HUES64 (cell line): ENCODE measurements around the gene ABHD12.
"Not testable (repeated sequence)": the region's sequence is repeated elsewhere in the genome, so short reads cannot be mapped to it uniquely, and the experiment has no call there.

Experiments used
- H3K27ac ChIP-seq: 2 replicates; pipeline ENCODE4 v1.7.0; 2013; ENCODE audit warnings: low read depth, low read length, inconsistent platforms
- H3K27me3 ChIP-seq: 2 replicates; pipeline ENCODE4 v1.6.1; 2013; ENCODE audit warnings: mild to moderate bottlenecking, low read length; ENCODE audit not compliant: insufficient read depth
- H3K36me3 ChIP-seq: 2 replicates; pipeline ENCODE4 v1.6.1; 2013; ENCODE audit warnings: mild to moderate bottlenecking, low read length; ENCODE audit not compliant: insufficient read depth
- H3K4me1 ChIP-seq: 2 replicates; pipeline ENCODE4 v1.6.1; 2013; ENCODE audit warnings: mild to moderate bottlenecking, low read length, moderate library complexity; ENCODE audit not compliant: insufficient read depth
- H3K4me3 ChIP-seq: 2 replicates; pipeline ENCODE4 v1.5.1; 2013; ENCODE audit warnings: mild to moderate bottlenecking, low read length, moderate library complexity
- H3K9ac ChIP-seq: 2 replicates; pipeline ENCODE4 v1.6.1; 2013; ENCODE audit warnings: mild to moderate bottlenecking, low read depth, low read length
- H3K9me3 ChIP-seq: 2 replicates; pipeline ENCODE4 v1.6.1; 2013; ENCODE audit warnings: low read depth, low read length; ENCODE audit not compliant: insufficient read depth
- WGBS: fragments of 150-250, 120-280 bp; methylation state at CpG from one replicate; pipeline ENCODE4 v1.1.7; 2013; ENCODE audit warnings: missing lambda C conversion rate; 5-methylcytosine and 5-hydroxymethylcytosine counted together

Gene ABHD12

DNA sequence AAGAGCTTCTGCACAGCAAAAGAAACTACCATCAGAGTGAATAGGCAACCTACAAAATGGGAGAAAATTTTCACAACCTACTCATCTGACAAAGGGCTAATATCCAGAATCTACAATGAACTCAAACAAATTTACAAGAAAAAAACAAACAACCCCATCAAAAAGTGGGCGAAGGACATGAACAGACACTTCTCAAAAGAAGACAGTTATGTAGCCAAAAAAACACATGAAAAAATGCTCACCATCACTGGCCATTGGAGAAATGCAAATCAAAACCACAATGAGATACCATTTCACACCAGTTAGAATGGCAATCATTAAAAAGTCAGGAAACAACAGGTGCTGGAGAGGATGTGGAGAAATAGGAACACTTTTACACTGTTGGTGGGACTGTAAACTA, 55.7 kb downstream of the ABHD12 start:
- not testable (repeated sequence) for H3K4me3 ChIP-seq, H3K9me3 ChIP-seq, H3K36me3 ChIP-seq, H3K4me1 ChIP-seq, H3K9ac ChIP-seq, H3K27me3 ChIP-seq, H3K27ac ChIP-seq
- 100% methylated on average over 1 of the region's 1 CpG for WGBS

DNA sequence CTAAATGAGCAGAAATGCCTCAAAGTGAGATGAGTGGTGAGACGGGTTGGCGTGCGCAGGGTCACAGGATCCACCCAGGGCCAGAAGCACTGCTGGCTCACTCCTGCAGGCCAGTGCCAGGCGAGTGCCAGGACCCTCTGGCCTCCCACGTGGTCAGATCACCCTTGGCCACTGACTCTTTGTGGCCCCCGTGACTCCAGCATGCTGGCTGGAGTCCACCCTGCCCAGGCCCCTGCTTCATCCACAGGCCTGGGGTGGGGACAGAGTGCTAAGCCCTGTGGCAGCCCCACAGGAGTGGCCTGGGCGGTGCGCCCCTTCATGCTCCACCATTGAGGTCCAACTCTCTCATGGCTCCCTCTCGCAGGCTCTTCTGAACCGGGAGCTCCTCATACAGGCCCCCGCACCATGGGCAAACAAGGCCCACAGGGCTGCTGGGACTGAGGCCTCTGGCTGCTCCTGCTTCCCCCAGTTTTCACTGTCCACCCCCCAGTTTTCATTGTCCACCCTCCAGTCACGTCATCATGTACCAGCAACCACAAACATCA, 61.6 kb downstream of the ABHD12 start:
- no peak overlapping the region for H3K4me3 ChIP-seq
- no peaks in the 10 kb centered on the region for H3K36me3 ChIP-seq
- H3K9me3 ChIP-seq = no peaks in the 10 kb centered on the region
- no peaks in the 10 kb centered on the region for H3K27me3 ChIP-seq
- WGBS = 94% methylated on average over 12 of the region's 12 CpGs
- peaks cover 3% of the 10 kb centered on the region; the same call in 1 of the 2 replicates for H3K4me1 ChIP-seq
- H3K27ac ChIP-seq = no peak overlapping the region
- H3K9ac ChIP-seq = no peak overlapping the region

DNA sequence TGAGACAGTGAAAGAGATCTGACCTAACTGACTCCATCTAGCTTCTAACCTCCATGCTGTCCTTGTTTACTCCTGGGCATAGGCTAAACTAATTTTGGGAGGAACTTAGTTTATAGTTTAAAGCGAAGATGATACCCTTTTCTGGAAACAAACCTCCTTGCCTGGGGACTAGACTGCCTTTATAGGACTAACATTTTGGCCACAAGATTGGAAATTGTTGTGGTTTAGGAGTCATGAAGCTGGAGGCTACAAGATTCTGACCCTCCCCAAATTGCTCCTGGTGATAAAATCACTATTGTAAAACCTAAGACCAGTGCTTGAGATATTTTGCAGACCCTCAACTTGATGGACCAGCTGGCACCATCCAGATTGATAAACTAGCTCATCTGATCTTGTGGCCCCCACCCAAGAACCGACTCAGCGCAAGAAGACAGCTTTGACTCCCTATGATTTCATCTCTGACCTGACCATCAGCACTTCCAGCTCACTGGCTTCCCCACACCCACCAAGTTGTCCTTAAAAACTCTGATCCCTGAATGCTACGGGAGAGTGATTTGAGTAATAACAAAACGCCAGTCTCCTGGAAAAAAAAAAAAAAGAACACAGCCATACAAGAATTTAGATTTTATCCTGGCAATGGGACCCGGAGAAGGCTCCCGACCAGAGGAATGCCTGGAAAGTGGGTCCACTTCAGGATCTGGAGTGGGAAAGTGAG, 63.0 kb downstream of the ABHD12 start:
- Histone ChIP-seq H3K9ac (no peak overlapping the region), H3K9me3 (no peaks in the 10 kb centered on the region), H3K4me1 (peaks cover 5% of the 10 kb centered on the region; the same call in 1 of the 2 replicates), H3K27me3 (no peaks in the 10 kb centered on the region), H3K4me3 (no peak overlapping the region), H3K27ac (no peak overlapping the region), H3K36me3 (peaks cover 8% of the 10 kb centered on the region)
- WGBS = 95% methylated on average over 7 of the region's 7 CpGs

DNA sequence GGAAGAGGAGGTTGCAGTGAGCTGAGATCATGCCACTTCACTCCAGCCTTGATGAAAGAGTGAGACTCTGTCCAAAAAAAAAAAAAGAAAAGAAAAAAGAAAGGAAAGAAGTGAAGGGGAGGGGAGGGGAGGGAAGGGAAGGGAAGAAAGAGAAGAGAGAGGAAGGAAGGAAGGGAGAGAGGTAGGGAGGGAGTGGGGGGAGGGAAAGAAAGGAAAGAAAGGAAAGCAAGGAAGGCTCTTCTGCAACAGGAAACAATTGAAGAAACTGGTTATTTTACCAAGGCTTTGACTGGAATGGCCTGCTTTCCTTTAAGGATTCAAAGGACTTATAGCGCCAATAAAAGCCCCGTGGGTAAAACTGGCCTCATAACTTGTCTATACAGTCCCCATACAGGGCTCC, 64.6 kb downstream of the ABHD12 start:
- Histone ChIP-seq H3K27me3 (no peaks in the 10 kb centered on the region), H3K4me3 (no peak overlapping the region), H3K9ac (no peak overlapping the region), H3K4me1 (peaks cover 5% of the 10 kb centered on the region; the same call in 1 of the 2 replicates), H3K27ac (no peak overlapping the region), H3K9me3 (no peaks in the 10 kb centered on the region), H3K36me3 (peaks cover 21% of the 10 kb centered on the region)
- WGBS = 89% methylated on average over 2 of the region's 2 CpGs

DNA sequence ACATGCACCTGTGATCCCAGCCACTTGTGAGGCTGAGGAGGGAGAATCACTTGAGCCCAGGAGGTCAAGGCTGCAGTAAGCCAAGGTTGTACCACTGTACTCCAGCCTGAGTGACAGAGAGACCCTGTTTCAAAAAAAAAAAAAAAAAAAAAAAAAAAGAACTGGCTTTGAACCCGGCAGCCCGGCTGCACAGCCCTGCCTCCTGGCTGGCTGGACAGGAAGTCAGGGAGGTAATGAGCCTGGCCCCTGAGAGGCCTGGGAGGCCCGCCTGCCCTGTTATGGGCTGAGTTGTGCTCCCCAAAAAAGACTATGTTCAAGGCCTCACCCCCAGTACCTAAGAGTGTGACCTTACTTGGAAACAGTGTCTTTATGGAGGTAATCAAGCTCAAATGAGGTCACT, 65.6 kb downstream of the ABHD12 start:
- no peak overlapping the region for H3K9ac ChIP-seq
- no peak overlapping the region for H3K27ac ChIP-seq
- H3K4me3 ChIP-seq = no peak overlapping the region
- H3K27me3 ChIP-seq = no peaks in the 10 kb centered on the region
- peaks cover 24% of the 10 kb centered on the region for H3K36me3 ChIP-seq
- no peaks in the 10 kb centered on the region for H3K9me3 ChIP-seq
- H3K4me1 ChIP-seq = peaks cover 5% of the 10 kb centered on the region; the same call in 1 of the 2 replicates
- 87% methylated on average over 3 of the region's 3 CpGs for WGBS

DNA sequence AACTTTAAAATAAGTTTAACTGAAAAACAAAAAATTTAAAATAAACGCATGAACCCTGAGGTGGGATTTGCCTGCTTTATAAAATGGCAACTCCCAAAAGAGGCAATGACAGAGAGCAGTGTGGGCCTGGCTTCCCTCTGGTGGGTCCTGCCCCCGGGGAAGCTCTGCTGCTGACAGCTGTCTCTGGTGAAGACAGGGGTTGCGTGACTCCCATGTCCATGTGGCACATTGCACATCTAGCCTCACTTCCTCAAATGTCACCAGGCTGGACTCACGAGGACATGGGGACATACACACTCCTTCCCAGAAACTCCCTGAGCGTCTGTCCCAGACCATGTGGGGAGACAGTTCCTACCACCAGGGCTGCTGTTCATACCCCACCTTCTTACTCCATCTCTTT, 66.2 kb downstream of the ABHD12 start:
- Histone ChIP-seq H3K27me3 (no peaks in the 10 kb centered on the region), H3K4me3 (no peak overlapping the region), H3K9me3 (no peaks in the 10 kb centered on the region), H3K4me1 (peaks cover 5% of the 10 kb centered on the region; the same call in 1 of the 2 replicates), H3K9ac (no peak overlapping the region), H3K27ac (no peak overlapping the region), H3K36me3 (peaks cover 27% of the 10 kb centered on the region)
- 77% methylated on average over 5 of the region's 5 CpGs for whole genome bisulfite sequencing

DNA sequence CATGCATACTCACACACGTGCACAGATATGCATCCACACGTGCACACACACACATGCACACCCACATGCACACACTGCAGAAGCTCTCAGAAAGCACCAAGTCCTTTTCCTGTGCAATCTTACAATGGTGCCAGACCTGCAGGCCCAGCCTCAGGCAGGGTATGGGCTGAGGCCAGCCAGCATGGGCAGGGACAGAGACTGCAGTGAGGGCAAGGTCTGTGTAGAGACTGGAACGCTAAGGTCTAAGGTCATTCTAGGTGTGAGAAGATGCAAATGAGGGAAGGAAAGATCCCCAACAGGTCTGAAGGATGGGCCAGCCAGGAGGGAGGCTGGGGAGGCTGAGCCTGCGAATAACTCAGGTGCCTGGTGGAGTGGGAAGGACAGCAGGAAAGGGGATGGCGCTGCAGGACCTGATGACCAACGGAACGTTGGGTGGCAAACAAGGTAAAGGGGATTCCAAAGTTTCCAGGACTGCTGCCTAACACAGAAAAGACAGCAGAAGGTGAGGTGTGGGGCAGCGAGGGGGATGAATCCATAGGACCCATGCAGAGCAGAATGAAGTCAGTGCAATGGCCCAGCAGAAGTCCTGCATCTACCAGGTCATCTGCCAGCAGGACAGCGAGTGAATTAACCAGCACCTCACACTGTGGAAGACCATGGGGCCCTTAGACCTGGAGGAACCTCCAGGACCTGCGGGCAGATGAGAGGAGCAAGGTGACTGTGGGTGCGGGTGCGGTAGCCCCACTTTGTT, 67.0 kb downstream of the ABHD12 start:
- H3K9ac ChIP-seq = no peak overlapping the region
- WGBS = 86% methylated on average over 12 of the region's 12 CpGs
- no peak overlapping the region for H3K4me3 ChIP-seq
- peaks cover 27% of the 10 kb centered on the region for H3K36me3 ChIP-seq
- H3K27me3 ChIP-seq = no peaks in the 10 kb centered on the region
- H3K27ac ChIP-seq = no peak overlapping the region
- peaks cover 5% of the 10 kb centered on the region; the same call in 1 of the 2 replicates for H3K4me1 ChIP-seq
- H3K9me3 ChIP-seq = no peaks in the 10 kb centered on the region

DNA sequence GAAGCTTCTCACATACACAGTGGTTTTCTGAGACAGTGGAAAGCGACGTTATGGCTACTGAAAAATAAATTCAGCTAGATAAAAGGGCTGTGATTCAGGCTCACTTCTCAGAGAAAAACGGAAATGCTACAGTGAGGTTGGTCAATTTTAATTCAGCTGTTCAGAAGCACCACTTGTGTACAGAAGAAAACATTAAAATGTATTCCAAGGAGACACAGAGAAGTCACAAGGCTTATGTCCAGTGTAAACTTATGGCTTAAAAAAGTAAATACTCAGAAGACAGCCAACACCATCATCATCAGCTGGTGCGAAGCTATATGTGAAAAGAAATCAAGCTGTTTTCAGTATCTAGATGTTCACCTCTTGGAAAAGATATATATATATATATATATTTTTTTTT, 68.6 kb downstream of the ABHD12 start:
- H3K27me3 ChIP-seq = no peaks in the 10 kb centered on the region
- over 99% methylated on average over 3 of the region's 4 CpGs for WGBS

DNA sequence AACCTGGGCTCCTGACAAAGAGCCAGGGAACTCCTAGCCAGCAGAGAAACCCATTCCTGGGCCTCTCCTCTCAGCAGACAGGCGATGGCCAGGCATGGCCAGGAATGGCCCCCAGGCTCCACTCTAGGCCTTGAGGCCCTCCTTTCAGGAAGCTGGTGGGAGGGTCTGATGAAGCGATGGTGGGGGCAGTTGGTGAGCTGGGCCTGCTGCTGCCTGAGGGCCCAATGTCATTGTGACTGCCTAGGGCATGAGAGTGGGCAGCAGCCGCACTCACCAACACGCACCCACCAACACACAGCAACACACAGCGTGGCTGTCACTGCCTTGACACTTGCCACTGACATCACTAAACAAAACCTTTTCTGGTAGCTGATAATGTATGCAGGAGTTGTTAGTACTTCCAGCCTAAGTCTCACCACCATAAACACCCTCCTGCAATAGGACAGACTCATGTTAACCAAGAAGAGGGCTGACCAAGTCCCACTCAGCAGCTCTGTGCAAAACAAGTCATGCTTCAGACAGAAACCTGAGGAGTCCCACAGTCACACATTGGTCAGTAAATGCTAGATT, 69.3 kb downstream of the ABHD12 start:
- H3K27ac ChIP-seq = no peak overlapping the region
- WGBS = 93% methylated on average over 5 of the region's 5 CpGs
- H3K4me1 ChIP-seq = peaks cover 5% of the 10 kb centered on the region; the same call in 1 of the 2 replicates
- H3K27me3 ChIP-seq = no peaks in the 10 kb centered on the region
- peaks cover 31% of the 10 kb centered on the region for H3K36me3 ChIP-seq
- no peaks in the 10 kb centered on the region for H3K9me3 ChIP-seq
- H3K9ac ChIP-seq = no peak overlapping the region
- H3K4me3 ChIP-seq = no peak overlapping the region

More for the DNA sequence above, 68.6 kb downstream of the ABHD12 start:
- Histone ChIP-seq H3K27ac (no peak overlapping the region), H3K4me1 (peaks cover 5% of the 10 kb centered on the region; the same call in 1 of the 2 replicates), H3K9me3 (no peaks in the 10 kb centered on the region), H3K9ac (no peak overlapping the region), H3K36me3 (peaks cover 28% of the 10 kb centered on the region), H3K4me3 (no peak overlapping the region)

DNA sequence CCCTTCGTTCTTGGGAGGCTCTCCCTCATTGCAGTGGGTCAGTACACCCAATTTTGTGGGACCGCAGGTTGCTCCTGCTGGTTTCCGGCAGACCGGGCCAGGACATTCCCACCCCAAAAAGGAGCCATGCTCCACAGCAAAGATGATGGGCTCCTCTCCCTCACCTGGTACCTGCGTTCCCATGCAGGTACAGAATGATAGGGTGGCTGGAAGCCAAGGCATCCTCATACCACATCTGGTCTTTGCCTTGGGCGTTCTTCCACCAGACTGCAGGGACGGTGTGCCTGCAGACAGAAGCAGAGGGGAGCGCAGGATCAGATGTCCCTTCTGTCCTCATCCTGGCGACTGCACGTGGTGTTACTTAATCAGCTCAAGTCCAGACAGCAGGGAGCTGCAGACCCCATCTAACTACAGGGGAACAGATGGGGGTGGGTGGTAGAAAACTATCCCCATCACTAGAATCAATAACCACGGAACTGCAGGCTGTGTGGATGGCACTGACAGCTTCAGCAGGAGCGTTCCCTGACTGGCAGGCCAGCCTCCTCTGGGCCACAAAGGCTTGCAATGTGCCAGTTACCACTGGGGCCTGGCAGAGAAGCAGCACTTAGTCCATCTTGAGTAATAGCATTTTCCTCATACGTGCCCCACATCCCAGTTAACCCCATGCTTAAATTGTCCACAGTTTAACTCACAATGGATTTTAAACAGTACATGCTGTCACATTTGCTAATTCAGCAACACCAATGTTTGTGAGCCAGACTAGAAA, 70.4 kb downstream of the ABHD12 start:
- peaks cover 31% of the 10 kb centered on the region for H3K36me3 ChIP-seq
- no peak overlapping the region for H3K9ac ChIP-seq
- H3K4me3 ChIP-seq = no peak overlapping the region
- 91% methylated on average over 13 of the region's 13 CpGs for WGBS
- no peaks in the 10 kb centered on the region for H3K9me3 ChIP-seq
- peaks cover 5% of the 10 kb centered on the region; the same call in 1 of the 2 replicates for H3K4me1 ChIP-seq
- no peak overlapping the region for H3K27ac ChIP-seq
- H3K27me3 ChIP-seq = no peaks in the 10 kb centered on the region
